NB4 (cell line): ENCODE measurements around the gene CFAP65.

ENCODE experiments used
- MYC ChIP-seq: IDR thresholded peaks from 2 replicates; pipeline ENCODE4 v1.6.1; 2011; ENCODE audit warnings: low read depth, low read length
- TF ChIP-seq, protein P1 (sequence below): IDR thresholded peaks from 2 replicates; pipeline ENCODE4 v1.6.1; 2011; ENCODE audit warnings: low read depth, low read length

DNA sequence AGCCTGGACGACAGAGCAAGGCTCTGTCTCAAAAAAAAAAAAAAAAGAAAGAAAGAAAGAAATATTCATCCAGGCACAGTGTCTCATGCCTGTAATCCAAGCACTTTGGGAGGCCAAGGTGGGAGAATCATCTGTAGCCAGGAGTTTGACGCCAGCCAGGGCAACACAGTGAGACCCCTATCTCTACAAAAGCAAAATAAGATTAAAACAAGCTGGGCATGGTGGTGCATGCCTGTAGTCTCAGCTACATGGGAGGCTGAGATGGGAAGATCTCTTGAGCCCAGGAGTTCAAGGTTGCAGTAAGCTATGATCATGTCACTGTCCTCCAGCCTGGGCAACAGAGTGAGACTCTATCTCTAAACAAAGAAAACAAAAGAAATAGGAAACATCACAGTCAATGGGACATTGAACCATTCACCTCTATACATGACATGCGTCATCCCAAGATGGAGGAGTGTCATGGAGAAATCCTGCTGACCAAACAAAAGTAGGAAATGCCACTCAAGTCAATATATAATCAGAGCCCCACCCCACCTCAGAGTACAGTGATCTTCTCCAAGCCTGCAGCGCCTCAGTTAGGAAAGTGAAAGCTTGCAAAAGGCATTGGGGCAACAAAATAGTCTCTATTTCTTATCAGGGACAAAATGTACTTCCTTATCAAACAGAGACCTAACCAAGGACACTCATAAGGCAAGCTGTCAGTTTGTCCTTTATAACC lies 66.1 kb downstream of the CFAP65 start:
- TF ChIP-seq, protein P1, sequence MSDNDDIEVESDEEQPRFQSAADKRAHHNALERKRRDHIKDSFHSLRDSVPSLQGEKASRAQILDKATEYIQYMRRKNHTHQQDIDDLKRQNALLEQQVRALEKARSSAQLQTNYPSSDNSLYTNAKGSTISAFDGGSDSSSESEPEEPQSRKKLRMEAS, result no peak
- TF ChIP-seq MYC, result no peak
